Neural cell (in vitro differentiated cells): ENCODE data around the gene SLC22A23.

Experiments
- EP300 ChIP-seq: fragments of 450-650 bp; conservative IDR thresholded peaks from 2 replicates; pipeline ENCODE4 v1.6.1; 2014; ENCODE audit warnings: antibody characterized with exemption, mild to moderate bottlenecking, moderate library complexity; ENCODE audit not compliant: poor library complexity, severe bottlenecking
- EZH2 ChIP-seq: fragments of 200-600, 300-800 bp; shearing (Covaris generic), sonication (generic); IDR thresholded peaks from 2 replicates; pipeline ENCODE4 v1.6.1; 2014; ENCODE audit warnings: antibody characterized with exemption, low read length, borderline replicate concordance, mild to moderate bottlenecking; ENCODE audit not compliant: insufficient read depth, poor library complexity, severe bottlenecking
- MXI1 ChIP-seq: fragments of 450-650 bp; conservative IDR thresholded peaks from 2 replicates; pipeline ENCODE4 v1.6.1; 2014; ENCODE audit warnings: antibody characterized with exemption, mild to moderate bottlenecking; ENCODE audit not compliant: poor library complexity, severe bottlenecking
- POLR2AphosphoS5 ChIP-seq: IDR thresholded peaks from 2 replicates; pipeline ENCODE4 v1.6.1; 2012
- RAD21 ChIP-seq: fragments of 450-650 bp; conservative IDR thresholded peaks from 2 replicates; pipeline ENCODE4 v1.6.1; 2014; ENCODE audit warnings: antibody characterized with exemption, mild to moderate bottlenecking, moderate library complexity
- REST ChIP-seq: IDR thresholded peaks from 2 replicates; pipeline ENCODE4 v1.6.1; 2012; ENCODE audit warnings: borderline replicate concordance
- SMC3 ChIP-seq: fragments of 450-650 bp; conservative IDR thresholded peaks from 2 replicates; pipeline ENCODE4 v1.6.1; 2014; ENCODE audit warnings: antibody characterized with exemption, mild to moderate bottlenecking, moderate library complexity; ENCODE audit not compliant: poor library complexity
- TAF1 ChIP-seq: IDR thresholded peaks from 2 replicates; pipeline ENCODE4 v1.6.1; 2012; ENCODE audit warnings: low read depth
- TF ChIP-seq, protein P1 (sequence below): fragments of 450-650 bp; IDR thresholded peaks from 2 replicates; pipeline ENCODE4 v1.5.1; 2014; ENCODE audit warnings: antibody characterized with exemption, mild to moderate bottlenecking, moderate library complexity; ENCODE audit not compliant: poor library complexity, severe bottlenecking

GRCh38 chr6:3305831-3306230 lies 151.0 kb downstream of the SLC22A23 start:
- TF ChIP-seq, protein P1, sequence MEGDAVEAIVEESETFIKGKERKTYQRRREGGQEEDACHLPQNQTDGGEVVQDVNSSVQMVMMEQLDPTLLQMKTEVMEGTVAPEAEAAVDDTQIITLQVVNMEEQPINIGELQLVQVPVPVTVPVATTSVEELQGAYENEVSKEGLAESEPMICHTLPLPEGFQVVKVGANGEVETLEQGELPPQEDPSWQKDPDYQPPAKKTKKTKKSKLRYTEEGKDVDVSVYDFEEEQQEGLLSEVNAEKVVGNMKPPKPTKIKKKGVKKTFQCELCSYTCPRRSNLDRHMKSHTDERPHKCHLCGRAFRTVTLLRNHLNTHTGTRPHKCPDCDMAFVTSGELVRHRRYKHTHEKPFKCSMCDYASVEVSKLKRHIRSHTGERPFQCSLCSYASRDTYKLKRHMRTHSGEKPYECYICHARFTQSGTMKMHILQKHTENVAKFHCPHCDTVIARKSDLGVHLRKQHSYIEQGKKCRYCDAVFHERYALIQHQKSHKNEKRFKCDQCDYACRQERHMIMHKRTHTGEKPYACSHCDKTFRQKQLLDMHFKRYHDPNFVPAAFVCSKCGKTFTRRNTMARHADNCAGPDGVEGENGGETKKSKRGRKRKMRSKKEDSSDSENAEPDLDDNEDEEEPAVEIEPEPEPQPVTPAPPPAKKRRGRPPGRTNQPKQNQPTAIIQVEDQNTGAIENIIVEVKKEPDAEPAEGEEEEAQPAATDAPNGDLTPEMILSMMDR: no peak
- TF ChIP-seq REST (no peak), EZH2 (no peak), POLR2AphosphoS5 (no peak), RAD21 (no peak), SMC3 (no peak), TAF1 (no peak), EP300 (no peak), MXI1 (no peak)
